22Rv1 (cell line): ENCODE measurements around the gene CPNE5.

Experiments
- H3K27ac ChIP-seq: fragments of 450-650 bp; 2 replicates; pipeline ENCODE4 v1.5.1; 2017
- ZFX ChIP-seq: fragments of 450-650 bp; IDR thresholded peaks from 2 replicates; pipeline ENCODE4 v1.6.1; 2017; ENCODE audit warnings: antibody characterized with exemption, borderline replicate concordance
- TF ChIP-seq, protein P1 (sequence below): fragments of 450-650 bp; IDR thresholded peaks from 2 replicates; pipeline ENCODE4 v1.5.1; 2017; ENCODE audit warnings: mild to moderate bottlenecking

Gene CPNE5

DNA sequence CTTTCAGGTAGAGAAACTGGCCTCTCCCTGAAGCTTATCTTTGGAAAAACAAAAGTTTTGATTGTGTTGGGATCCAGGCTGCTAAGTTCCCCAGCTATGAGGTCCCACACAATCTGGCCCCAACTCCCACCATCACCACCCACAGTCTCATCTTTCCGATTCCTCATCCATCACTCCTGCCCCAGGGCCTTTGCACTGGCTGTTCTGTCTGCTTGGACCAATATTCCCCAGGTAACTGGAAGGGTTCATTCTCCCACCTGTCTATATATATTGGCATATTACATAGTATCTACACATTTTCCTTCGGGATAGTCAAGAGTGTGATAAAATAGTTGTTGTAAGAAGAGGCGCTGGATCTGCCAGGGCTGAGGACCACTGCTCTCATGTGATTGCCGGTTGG, 52.0 kb downstream of the CPNE5 start:
- no peak for TF ChIP-seq ZFX
- TF ChIP-seq, protein P1, sequence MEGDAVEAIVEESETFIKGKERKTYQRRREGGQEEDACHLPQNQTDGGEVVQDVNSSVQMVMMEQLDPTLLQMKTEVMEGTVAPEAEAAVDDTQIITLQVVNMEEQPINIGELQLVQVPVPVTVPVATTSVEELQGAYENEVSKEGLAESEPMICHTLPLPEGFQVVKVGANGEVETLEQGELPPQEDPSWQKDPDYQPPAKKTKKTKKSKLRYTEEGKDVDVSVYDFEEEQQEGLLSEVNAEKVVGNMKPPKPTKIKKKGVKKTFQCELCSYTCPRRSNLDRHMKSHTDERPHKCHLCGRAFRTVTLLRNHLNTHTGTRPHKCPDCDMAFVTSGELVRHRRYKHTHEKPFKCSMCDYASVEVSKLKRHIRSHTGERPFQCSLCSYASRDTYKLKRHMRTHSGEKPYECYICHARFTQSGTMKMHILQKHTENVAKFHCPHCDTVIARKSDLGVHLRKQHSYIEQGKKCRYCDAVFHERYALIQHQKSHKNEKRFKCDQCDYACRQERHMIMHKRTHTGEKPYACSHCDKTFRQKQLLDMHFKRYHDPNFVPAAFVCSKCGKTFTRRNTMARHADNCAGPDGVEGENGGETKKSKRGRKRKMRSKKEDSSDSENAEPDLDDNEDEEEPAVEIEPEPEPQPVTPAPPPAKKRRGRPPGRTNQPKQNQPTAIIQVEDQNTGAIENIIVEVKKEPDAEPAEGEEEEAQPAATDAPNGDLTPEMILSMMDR, result no peak
- H3K27ac ChIP-seq, result no peak overlapping the region

DNA sequence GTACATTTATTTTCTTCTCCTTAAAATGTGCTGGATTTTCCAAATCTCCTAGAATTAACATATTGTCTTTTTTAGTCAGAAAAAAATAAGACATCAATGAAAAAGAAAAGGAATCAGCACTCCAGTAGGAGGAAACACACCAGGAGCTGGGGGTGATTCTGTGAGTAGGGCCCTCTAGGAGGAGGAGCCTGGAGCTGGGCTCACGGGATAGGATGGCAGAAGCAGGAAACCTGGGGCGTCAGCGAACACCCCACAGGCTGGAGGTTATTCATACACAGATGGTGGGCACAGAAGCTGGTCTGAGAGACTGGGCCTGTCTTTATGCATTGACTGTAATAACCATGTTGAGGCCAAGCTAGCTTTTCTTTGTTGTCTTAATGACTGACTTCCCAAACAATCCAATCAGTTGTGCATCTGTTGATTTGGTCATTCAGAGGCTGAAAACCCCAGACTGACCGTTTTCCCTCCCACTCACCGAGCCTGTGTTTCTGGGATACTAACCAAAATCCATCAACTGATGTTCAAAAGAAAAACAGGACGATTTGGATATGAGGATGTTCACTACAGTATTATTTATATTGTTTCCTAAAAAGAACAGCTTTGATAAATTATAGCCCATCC, 53.1 kb downstream of the CPNE5 start:
- no peak for TF ChIP-seq ZFX
- TF ChIP-seq, protein P1, result no peak

GRCh38 chr6:36784376-36784636, 54.9 kb downstream of the CPNE5 start:
- TF ChIP-seq ZFX, result no peak
- TF ChIP-seq, protein P1, result no peak
- H3K27ac ChIP-seq, result no peak overlapping the region

More for the DNA sequence above, 53.1 kb downstream of the CPNE5 start:
- H3K27ac ChIP-seq, result no peak overlapping the region

GRCh38 chr6:36783603-36784375, 55.5 kb downstream of the CPNE5 start:
- TF ChIP-seq ZFX, result no peak
- no peak overlapping the region for H3K27ac ChIP-seq

DNA sequence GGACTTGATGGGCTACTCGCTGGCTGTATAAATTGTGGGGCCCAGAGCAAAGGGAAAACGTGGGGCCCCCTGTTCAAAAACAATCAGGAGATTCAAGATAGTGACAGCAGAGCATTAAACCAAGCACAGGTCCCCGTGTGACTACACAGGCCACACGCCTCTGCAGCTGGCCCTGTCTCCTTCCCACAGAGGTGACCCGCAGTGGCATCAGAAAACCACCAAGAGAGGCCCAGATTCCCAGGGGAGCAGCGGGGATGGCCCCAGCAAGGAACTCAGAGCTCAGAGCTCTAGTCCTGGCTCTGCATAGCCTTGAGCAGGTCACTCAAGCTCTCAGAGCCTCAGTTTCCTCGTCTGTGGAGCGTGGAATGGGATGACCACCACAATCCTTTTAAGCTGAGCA, 57.6 kb downstream of the CPNE5 start:
- TF ChIP-seq, protein P1, result no peak
- TF ChIP-seq ZFX, result no peak
- no peak overlapping the region for H3K27ac ChIP-seq

DNA sequence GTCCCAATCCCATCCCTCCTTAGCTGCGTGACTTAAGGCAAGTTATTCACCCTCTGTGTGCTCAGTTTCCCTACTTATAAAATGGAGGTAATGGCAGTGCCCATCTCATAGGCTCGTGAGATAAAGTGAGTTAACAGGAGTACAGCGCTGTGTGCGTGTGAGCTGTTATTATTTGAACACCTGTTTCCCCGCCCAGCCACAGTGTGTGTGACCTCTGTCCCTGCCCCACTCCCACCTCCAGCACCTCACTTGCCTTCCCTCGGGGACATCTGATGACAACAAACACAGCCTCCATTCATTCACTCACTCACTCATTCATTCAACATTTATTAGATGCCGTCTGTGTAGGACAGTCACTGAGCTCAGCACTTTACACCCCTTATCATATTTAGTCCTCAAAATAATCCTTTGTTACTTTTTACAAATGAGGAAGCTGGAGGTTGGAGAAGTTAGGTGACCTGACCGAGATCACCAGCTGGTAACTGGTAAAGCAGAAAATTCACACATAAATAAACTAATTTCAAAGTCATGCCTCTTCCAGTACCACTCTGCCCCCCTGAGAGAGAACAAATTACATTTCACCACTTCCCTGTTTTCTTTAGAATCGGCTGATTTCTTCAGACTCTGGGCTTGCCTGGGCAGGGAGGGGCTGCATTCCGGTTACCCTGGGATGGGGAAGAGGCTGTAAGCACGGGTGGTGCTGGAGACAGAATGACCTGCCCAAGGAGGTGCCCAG, 58.6 kb downstream of the CPNE5 start:
- no peak for TF ChIP-seq ZFX
- TF ChIP-seq, protein P1, result no peak
- no peak overlapping the region for H3K27ac ChIP-seq

DNA sequence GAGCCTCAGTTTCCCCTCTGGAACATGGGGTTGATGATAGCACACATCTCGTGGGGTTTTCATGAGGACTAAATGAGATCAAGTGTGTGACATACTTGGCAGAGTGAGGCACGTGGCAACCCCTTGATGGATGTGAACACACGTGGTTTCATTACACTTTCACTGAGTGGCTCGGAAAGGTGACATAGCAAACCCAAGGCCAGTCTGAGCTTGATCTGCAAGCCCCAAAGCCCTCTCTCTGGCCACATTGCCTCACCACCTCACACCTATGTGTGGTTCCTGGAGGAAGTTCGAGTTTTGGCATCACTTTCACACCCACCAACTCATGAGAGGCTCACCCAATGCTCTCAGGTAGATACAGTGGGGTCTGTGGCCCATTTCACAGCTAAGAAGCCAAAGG, 60.0 kb downstream of the CPNE5 start:
- no peak overlapping the region for H3K27ac ChIP-seq
- no peak for TF ChIP-seq ZFX
- TF ChIP-seq, protein P1, result no peak
